SK-N-SH (cell line): Measurements from ENCODE around the gene CALML6. TPM values are rescaled to one million over a fixed set of nuclear protein-coding genes. Genes with fewer than 3 reads are reported as not detected.

ENCODE experiments used
- CTCF ChIA-PET: fragments of 300-600, 350-600 bp; formaldehyde crosslinking; extraction: SDS; loops from one replicate; lab custom pipeline; 2021; lab: Yijun Ruan, JAX
- POLR2A ChIA-PET: fragments of 350-600 bp; sonication (Branson Sonifier 250); formaldehyde crosslinking; extraction: SDS; loops from one replicate; lab custom pipeline; 2020; ENCODE audit warnings: antibody characterized with exemption, inconsistent platforms; lab: Yijun Ruan, JAX
- DNase-seq: peaks from one replicate; pipeline ENCODE4 v3.0.0; 2012
- H2AFZ ChIP-seq: fragments of 200-600 bp; sonication (generic); 2 replicates; pipeline ENCODE4 v1.8.1; 2016; ENCODE audit warnings: antibody characterized with exemption, mild to moderate bottlenecking, low read depth
- H3F3A ChIP-seq: fragments of 200-600 bp; sonication (generic); replicated peaks from 2 replicates; pipeline ENCODE3; 2016; ENCODE audit warnings: antibody characterized with exemption, mild to moderate bottlenecking; ENCODE audit not compliant: insufficient read depth
- H3K27ac ChIP-seq, 2 experiments: fragments of 200-500 bp in 1 of 2; fragments of 200-600 bp in 1 of 2; sonication (Bioruptor generic) in 1 of 2; sonication (generic), shearing (Covaris generic) in 1 of 2; 2 replicates each; pipeline versions ENCODE4 v1.5.1 to v1.6.1; 2014 to 2016; ENCODE audit warnings: low read depth in 2 of 2, inconsistent platforms in 1 of 2, low read length in 1 of 2, mild to moderate bottlenecking in 1 of 2, mixed read lengths in 1 of 2
- H3K27me3 ChIP-seq: fragments of 200-600 bp; sonication (generic), shearing (Covaris generic); 2 replicates; pipeline ENCODE4 v1.6.1; 2016; ENCODE audit warnings: mixed run types; ENCODE audit not compliant: insufficient read depth
- H3K36me3 ChIP-seq, 2 experiments: fragments of 200-500 bp in 1 of 2; fragments of 200-600 bp in 1 of 2; sonication (Bioruptor generic) in 1 of 2; sonication (generic) in 1 of 2; replicated peaks in 1 of 2; 2 replicates each; pipeline versions ENCODE3 to v1.5.1; 2014 to 2016; ENCODE audit warnings: low read length in 1 of 2, mild to moderate bottlenecking in 1 of 2; ENCODE audit not compliant: insufficient read depth in 2 of 2, control insufficient read depth in 1 of 2
- H3K4me1 ChIP-seq, 2 experiments: fragments of 200-500 bp in 1 of 2; fragments of 200-600 bp in 1 of 2; sonication (Bioruptor generic) in 1 of 2; sonication (generic), shearing (Covaris generic) in 1 of 2; 2 replicates each; pipeline versions ENCODE4 v1.5.1 to v1.6.1; 2014 to 2016; ENCODE audit warnings: low read depth in 1 of 2, low read length in 1 of 2, mixed run types in 1 of 2; ENCODE audit not compliant: insufficient read depth in 2 of 2, control insufficient read depth in 1 of 2
- H3K4me2 ChIP-seq: fragments of 200-600 bp; sonication (generic), shearing (Covaris generic); 2 replicates; pipeline ENCODE4 v1.6.1; 2017; ENCODE audit warnings: mixed run types
- H3K4me3 ChIP-seq, 2 experiments: fragments of 200-500 bp in 1 of 2; fragments of 200-600 bp in 1 of 2; sonication (Bioruptor generic) in 1 of 2; sonication (generic), shearing (Covaris generic) in 1 of 2; 2 replicates each; pipeline versions ENCODE4 v1.5.1 to v1.8.1; 2014 to 2016; ENCODE audit warnings: low read depth in 2 of 2, inconsistent platforms in 1 of 2, low read length in 1 of 2, mild to moderate bottlenecking in 1 of 2, mixed read lengths in 1 of 2, moderate library complexity in 1 of 2
- H3K79me2 ChIP-seq: fragments of 200-600 bp; sonication (generic); 2 replicates; pipeline ENCODE4 v1.8.1; 2017; ENCODE audit warnings: mild to moderate bottlenecking; ENCODE audit not compliant: insufficient read depth
- H3K9ac ChIP-seq: fragments of 200-600 bp; sonication (generic); 2 replicates; pipeline ENCODE4 v1.6.1; 2017; ENCODE audit warnings: mixed run types
- H3K9me2 ChIP-seq: fragments of 200-600 bp; sonication (generic); 2 replicates; pipeline ENCODE4 v1.6.1; 2017; ENCODE audit warnings: mixed run types
- H3K9me3 ChIP-seq: fragments of 200-600 bp; sonication (generic); 2 replicates; pipeline ENCODE4 v1.6.1; 2017; ENCODE audit warnings: mixed run types, mild to moderate bottlenecking, moderate library complexity
- H4K20me1 ChIP-seq: fragments of 200-600 bp; sonication (generic); 2 replicates; pipeline ENCODE4 v1.6.1; 2017; ENCODE audit warnings: mild to moderate bottlenecking, mixed run types; ENCODE audit not compliant: insufficient read depth
- CHD2 ChIP-seq: fragments of 150-350 bp; IDR thresholded peaks from 2 replicates; pipeline ENCODE4 v1.6.1; 2018; ENCODE audit warnings: low read length; ENCODE audit not compliant: partially characterized antibody
- ELF1 ChIP-seq: IDR thresholded peaks from 2 replicates; pipeline ENCODE4 v1.4.0; 2012
- EP300 ChIP-seq, 2 experiments: IDR thresholded peaks; 2 replicates each; pipeline versions ENCODE4 v1.4.0 to v1.6.1; 2012; ENCODE audit warnings: borderline replicate concordance in 1 of 2, low read depth in 1 of 2, low read length in 1 of 2
- FOXM1 ChIP-seq: IDR thresholded peaks from 2 replicates; pipeline ENCODE4 v1.4.0; 2012; ENCODE audit warnings: low read depth, mild to moderate bottlenecking
- MXI1 ChIP-seq: IDR thresholded peaks from 2 replicates; pipeline ENCODE4 v1.6.1; 2012; ENCODE audit warnings: mild to moderate bottlenecking, low read depth, low read length, improper control_type of control experiment
- NRF1 ChIP-seq: IDR thresholded peaks from 2 replicates; pipeline ENCODE4 v1.6.1; 2012; ENCODE audit warnings: low read depth, mild to moderate bottlenecking, low read length
- PBX3 ChIP-seq: IDR thresholded peaks from 2 replicates; pipeline ENCODE4; 2012
- RCOR1 ChIP-seq: fragments of 150-350 bp; IDR thresholded peaks from 2 replicates; pipeline ENCODE4 v1.6.1; 2017; ENCODE audit warnings: antibody characterized with exemption, low read length
- RFX5 ChIP-seq: IDR thresholded peaks from 2 replicates; pipeline ENCODE4 v1.6.1; 2012; ENCODE audit warnings: mild to moderate bottlenecking, improper control_type of control experiment, low read length
- TCF12 ChIP-seq: IDR thresholded peaks from 2 replicates; pipeline ENCODE4 v1.4.0; 2012
- WGBS: methylation state at CpG from one replicate; pipeline ENCODE4 v1.1.6; 2017; ENCODE audit warnings: low lambda C conversion rate; 5-methylcytosine and 5-hydroxymethylcytosine counted together
- polyA plus RNA-seq, 3 experiments: library from polyadenylated mRNA; depleted of rRNA; stranded (reverse); fragments of >200 nt; gene quantifications; 2 replicates each; pipeline ENCODE4 v1.2.3, GENCODE V29; 2012
- TF ChIP-seq, protein P1 (sequence below): fragments of 200-600 bp; sonication (generic); IDR thresholded peaks from 2 replicates; pipeline ENCODE4 v1.6.1; 2017; ENCODE audit warnings: antibody characterized with exemption, mild to moderate bottlenecking, moderate library complexity
- TF ChIP-seq, protein P2 (sequence below): IDR thresholded peaks from 2 replicates; pipeline ENCODE4 v1.6.1; 2012; ENCODE audit warnings: mild to moderate bottlenecking, low read depth, low read length, moderate library complexity

Gene CALML6
- polyA plus RNA-seq, 1 of the 3 experiments (the other 2 are of a cell fraction) = 0.87 TPM

GRCh38 chr1:1948783-1949182 is 33.7 kb downstream of the CALML6 start:
- Histone ChIP-seq H3K4me2 (no peak overlapping the region), H3K27ac (no peak overlapping the region), H3K9ac (no peak overlapping the region), H3K4me1 (peaks cover 0 to 22% of the 10 kb centered on the region in 2 experiments; a peak in 1 of 4 replicates), H3K9me3 (no peaks in the 10 kb centered on the region), H3F3A (no peaks in the 10 kb centered on the region), H3K4me3 (no peak overlapping the region), H3K27me3 (no peaks in the 10 kb centered on the region; the same call in 1 of the 2 replicates), H2AFZ (no peak overlapping the region), H3K79me2 (no peaks in the 10 kb centered on the region), H4K20me1 (no peaks in the 10 kb centered on the region), H3K9me2 (no peaks in the 10 kb centered on the region), H3K36me3 (no peaks in the 10 kb centered on the region)
- TF ChIP-seq CHD2 (no peak), EP300 (IDR thresholded peaks at IDR 0.05; ENCODE audit: borderline replicate concordance in 1 of 2, low read depth in 1 of 2, low read length in 1 of 2) (no peak), NRF1 (no peak), RCOR1 (no peak), PBX3 (no peak), RFX5 (no peak), TCF12 (no peak), FOXM1 (no peak), ELF1 (no peak), MXI1 (no peak)
- TF ChIP-seq, protein P1, sequence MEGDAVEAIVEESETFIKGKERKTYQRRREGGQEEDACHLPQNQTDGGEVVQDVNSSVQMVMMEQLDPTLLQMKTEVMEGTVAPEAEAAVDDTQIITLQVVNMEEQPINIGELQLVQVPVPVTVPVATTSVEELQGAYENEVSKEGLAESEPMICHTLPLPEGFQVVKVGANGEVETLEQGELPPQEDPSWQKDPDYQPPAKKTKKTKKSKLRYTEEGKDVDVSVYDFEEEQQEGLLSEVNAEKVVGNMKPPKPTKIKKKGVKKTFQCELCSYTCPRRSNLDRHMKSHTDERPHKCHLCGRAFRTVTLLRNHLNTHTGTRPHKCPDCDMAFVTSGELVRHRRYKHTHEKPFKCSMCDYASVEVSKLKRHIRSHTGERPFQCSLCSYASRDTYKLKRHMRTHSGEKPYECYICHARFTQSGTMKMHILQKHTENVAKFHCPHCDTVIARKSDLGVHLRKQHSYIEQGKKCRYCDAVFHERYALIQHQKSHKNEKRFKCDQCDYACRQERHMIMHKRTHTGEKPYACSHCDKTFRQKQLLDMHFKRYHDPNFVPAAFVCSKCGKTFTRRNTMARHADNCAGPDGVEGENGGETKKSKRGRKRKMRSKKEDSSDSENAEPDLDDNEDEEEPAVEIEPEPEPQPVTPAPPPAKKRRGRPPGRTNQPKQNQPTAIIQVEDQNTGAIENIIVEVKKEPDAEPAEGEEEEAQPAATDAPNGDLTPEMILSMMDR = no peak
- TF ChIP-seq, protein P2, sequence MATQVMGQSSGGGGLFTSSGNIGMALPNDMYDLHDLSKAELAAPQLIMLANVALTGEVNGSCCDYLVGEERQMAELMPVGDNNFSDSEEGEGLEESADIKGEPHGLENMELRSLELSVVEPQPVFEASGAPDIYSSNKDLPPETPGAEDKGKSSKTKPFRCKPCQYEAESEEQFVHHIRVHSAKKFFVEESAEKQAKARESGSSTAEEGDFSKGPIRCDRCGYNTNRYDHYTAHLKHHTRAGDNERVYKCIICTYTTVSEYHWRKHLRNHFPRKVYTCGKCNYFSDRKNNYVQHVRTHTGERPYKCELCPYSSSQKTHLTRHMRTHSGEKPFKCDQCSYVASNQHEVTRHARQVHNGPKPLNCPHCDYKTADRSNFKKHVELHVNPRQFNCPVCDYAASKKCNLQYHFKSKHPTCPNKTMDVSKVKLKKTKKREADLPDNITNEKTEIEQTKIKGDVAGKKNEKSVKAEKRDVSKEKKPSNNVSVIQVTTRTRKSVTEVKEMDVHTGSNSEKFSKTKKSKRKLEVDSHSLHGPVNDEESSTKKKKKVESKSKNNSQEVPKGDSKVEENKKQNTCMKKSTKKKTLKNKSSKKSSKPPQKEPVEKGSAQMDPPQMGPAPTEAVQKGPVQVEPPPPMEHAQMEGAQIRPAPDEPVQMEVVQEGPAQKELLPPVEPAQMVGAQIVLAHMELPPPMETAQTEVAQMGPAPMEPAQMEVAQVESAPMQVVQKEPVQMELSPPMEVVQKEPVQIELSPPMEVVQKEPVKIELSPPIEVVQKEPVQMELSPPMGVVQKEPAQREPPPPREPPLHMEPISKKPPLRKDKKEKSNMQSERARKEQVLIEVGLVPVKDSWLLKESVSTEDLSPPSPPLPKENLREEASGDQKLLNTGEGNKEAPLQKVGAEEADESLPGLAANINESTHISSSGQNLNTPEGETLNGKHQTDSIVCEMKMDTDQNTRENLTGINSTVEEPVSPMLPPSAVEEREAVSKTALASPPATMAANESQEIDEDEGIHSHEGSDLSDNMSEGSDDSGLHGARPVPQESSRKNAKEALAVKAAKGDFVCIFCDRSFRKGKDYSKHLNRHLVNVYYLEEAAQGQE = no peak
- WGBS = 27% methylated on average over 1 of the region's 1 CpG
- CTCF ChIA-PET = interaction anchor here (3.9 kb wide), 1 partner anchor 97 kb away, joined by 37 read pairs; no protein-coding TSS in a partner anchor
- DNase-seq = no peak
- POLR2A ChIA-PET = no interaction called here
